ENCODE measurements around the gene PIK3R6. TPM values are rescaled to one million over a fixed set of nuclear protein-coding genes. Genes with fewer than 3 reads are reported as not detected.
A peak's percentile ranks its signal among the peaks of the same experiment; 100 is the strongest.

Gene PIK3R6
- total RNA-seq, 1 experiment from 2014 or later = not detected

GRCh38 chr17:8788998-8789397 is 78.5 kb downstream of the PIK3R6 start:
- no peak overlapping the region for H2AFZ ChIP-seq (ENCODE audit: low read length)
- TF ChIP-seq, protein P1, sequence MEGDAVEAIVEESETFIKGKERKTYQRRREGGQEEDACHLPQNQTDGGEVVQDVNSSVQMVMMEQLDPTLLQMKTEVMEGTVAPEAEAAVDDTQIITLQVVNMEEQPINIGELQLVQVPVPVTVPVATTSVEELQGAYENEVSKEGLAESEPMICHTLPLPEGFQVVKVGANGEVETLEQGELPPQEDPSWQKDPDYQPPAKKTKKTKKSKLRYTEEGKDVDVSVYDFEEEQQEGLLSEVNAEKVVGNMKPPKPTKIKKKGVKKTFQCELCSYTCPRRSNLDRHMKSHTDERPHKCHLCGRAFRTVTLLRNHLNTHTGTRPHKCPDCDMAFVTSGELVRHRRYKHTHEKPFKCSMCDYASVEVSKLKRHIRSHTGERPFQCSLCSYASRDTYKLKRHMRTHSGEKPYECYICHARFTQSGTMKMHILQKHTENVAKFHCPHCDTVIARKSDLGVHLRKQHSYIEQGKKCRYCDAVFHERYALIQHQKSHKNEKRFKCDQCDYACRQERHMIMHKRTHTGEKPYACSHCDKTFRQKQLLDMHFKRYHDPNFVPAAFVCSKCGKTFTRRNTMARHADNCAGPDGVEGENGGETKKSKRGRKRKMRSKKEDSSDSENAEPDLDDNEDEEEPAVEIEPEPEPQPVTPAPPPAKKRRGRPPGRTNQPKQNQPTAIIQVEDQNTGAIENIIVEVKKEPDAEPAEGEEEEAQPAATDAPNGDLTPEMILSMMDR (conservative IDR thresholded peaks at IDR 0.05; ENCODE audit: low read depth, low read length) = no peak
- TF ChIP-seq EZH2phosphoT487 (IDR thresholded peaks at IDR 0.05; ENCODE audit: borderline replicate concordance, low read length) = no peak
- TF ChIP-seq EZH2 (IDR thresholded peaks at IDR 0.05; ENCODE audit: low read length, unreplicated experiment) = no peak
- no peaks in the 10 kb centered on the region for H3F3A ChIP-seq (ENCODE audit: low read length, unreplicated experiment)
- DNase-seq (no peak), ATAC-seq (no peak)
- H3K79me2 ChIP-seq (ENCODE audit: low read length) = no peaks in the 10 kb centered on the region
- no peaks in the 10 kb centered on the region for H3K4me1 ChIP-seq (ENCODE audit: insufficient read depth, low read length)
- 0 out of 2 replicates have a peak, but pooled peaks cover 14% of the 10 kb centered on the region for H3K27me3 ChIP-seq (ENCODE audit: low read length)
- no peak overlapping the region for H3K27ac ChIP-seq (ENCODE audit: low read length)
- CTCF ChIA-PET = no interaction called here
- no peak overlapping the region for H3K9ac ChIP-seq (ENCODE audit: low read length)
- POLR2A ChIA-PET (ENCODE audit: unreplicated experiment) = no interaction called here
- H3K4me3 ChIP-seq (ENCODE audit: low read length) = no peak overlapping the region
- intact Hi-C loops (cut with micrococcal nuclease) = no loop called here
- H3K9me3 ChIP-seq (ENCODE audit: low read length) = no peaks in the 10 kb centered on the region
- no peak overlapping the region for H3K4me2 ChIP-seq (ENCODE audit: low read length)
- BruUV-seq (replicated peaks) = no TSS peak
- no peaks in the 10 kb centered on the region for H3K36me3 ChIP-seq (ENCODE audit: low read depth, low read length)
- H4K20me1 ChIP-seq (ENCODE audit: low read length) = no peaks in the 10 kb centered on the region
- no peaks in the 10 kb centered on the region for H3K9me2 ChIP-seq (replicated peaks; ENCODE audit: low read length)

DNA sequence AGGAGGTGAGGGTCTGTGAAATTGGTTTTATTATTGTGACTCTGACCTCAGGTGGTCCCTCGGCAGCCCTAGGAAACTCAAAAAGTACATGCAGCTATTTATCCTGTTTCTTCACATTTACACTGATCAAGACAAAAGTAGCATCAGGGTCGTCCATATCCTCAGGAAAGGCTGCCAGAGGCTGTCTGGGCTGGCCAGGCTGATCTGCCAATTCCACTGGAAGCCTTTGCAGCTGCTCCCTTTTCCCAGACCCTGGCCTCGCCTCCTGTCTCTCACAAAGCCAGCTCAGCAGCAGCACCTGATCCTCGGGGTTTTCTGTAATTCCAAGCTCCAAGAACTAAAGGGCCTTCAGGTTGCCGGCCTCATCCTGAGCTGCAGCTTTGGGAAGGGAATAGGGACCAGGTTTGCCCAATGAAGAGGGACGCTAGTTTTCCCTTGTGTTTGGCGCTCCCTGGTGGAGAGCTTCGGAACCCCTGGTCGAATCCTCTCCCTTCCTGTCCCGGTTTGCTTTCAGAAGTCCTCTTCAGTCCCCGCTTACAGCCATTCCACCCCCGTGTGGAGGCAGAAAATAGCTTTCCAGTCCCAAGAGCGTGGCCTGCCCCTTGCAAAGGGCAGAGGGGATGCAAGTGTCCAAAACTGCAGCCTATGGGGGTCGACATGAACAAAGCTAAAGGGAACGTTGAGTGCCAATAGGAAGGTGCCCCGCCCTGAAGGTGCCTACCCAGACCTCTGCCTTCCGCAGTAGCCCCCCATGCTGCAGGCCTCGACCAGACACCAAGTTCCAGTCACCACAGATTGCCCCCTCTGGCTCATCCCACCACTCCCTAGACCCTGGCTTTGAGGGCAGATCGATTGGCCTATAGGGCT is 81.7 kb downstream of the PIK3R6 start:
- H3K27me3 ChIP-seq (ENCODE audit: low read length) = 0 out of 2 replicates have a peak, but pooled peaks cover 14% of the 10 kb centered on the region
- H3K9me3 ChIP-seq (ENCODE audit: low read length) = no peaks in the 10 kb centered on the region
- H4K20me1 ChIP-seq (ENCODE audit: low read length) = no peaks in the 10 kb centered on the region
- intact Hi-C loops (cut with micrococcal nuclease) = loop anchor here (1.0 kb wide), 1 partner anchor 31 kb away; no protein-coding TSS in a partner anchor
- no peaks in the 10 kb centered on the region for H3F3A ChIP-seq (ENCODE audit: low read length, unreplicated experiment)
- no peak overlapping the region for H2AFZ ChIP-seq (ENCODE audit: low read length)
- H3K36me3 ChIP-seq (ENCODE audit: low read depth, low read length) = no peaks in the 10 kb centered on the region
- H3K4me1 ChIP-seq (ENCODE audit: insufficient read depth, low read length) = no peaks in the 10 kb centered on the region
- no peak overlapping the region for H3K4me3 ChIP-seq (ENCODE audit: low read length)
- H3K9ac ChIP-seq (ENCODE audit: low read length) = no peak overlapping the region
- H3K4me2 ChIP-seq (ENCODE audit: low read length) = no peak overlapping the region
- ChIA-PET CTCF (interaction anchor here (0.5 to 1.1 kb wide), 5 partner anchors 9 to 485 kb away, joined by 3 to 10 read pairs (median 3); no protein-coding TSS in a partner anchor), POLR2A (ENCODE audit: unreplicated experiment) (no interaction called here)
- TF ChIP-seq EZH2 (IDR thresholded peaks at IDR 0.05; ENCODE audit: low read length, unreplicated experiment) = no peak
- TF ChIP-seq, protein P1 (conservative IDR thresholded peaks at IDR 0.05; ENCODE audit: low read depth, low read length) = peak; percentile 77
- no TSS peak for BruUV-seq (replicated peaks)
- H3K9me2 ChIP-seq (replicated peaks; ENCODE audit: low read length) = no peaks in the 10 kb centered on the region
- DNase-seq = peak; percentile 71
- no peak overlapping the region for H3K27ac ChIP-seq (ENCODE audit: low read length)
- peak; percentile 74 for ATAC-seq
- H3K79me2 ChIP-seq (ENCODE audit: low read length) = no peaks in the 10 kb centered on the region

DNA sequence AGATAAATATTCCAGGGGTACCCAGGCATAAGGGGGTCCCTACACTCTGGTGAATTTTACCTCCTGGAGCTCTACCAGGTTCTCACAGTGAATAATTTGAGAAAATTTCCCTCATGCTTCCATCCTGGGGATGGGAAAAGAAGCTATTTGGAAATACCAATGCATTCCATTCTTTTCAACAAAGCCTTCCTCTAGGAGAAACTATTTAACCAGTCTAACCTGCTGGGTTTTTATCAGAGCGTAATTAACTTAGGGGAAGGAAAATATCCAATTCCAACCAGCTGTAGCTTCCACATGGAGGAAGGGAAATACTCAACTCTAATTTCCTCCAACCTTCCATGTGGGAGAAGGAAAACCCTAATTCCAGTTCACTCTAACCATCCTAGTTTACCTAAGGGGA is 85.3 kb downstream of the PIK3R6 start:
- no peak for TF ChIP-seq EZH2phosphoT487 (IDR thresholded peaks at IDR 0.05; ENCODE audit: borderline replicate concordance, low read length)
- no peak for TF ChIP-seq EZH2 (IDR thresholded peaks at IDR 0.05; ENCODE audit: low read length, unreplicated experiment)
- TF ChIP-seq, protein P1 (conservative IDR thresholded peaks at IDR 0.05; ENCODE audit: low read depth, low read length) = no peak
- no peaks in the 10 kb centered on the region for H4K20me1 ChIP-seq (ENCODE audit: low read length)
- H3F3A ChIP-seq (ENCODE audit: low read length, unreplicated experiment) = no peaks in the 10 kb centered on the region
- H3K9me3 ChIP-seq (ENCODE audit: low read length) = no peaks in the 10 kb centered on the region
- H3K4me3 ChIP-seq (ENCODE audit: low read length) = no peak overlapping the region
- ATAC-seq (no peak), DNase-seq (no peak)
- H3K79me2 ChIP-seq (ENCODE audit: low read length) = no peaks in the 10 kb centered on the region
- H3K27ac ChIP-seq (ENCODE audit: low read length) = no peak overlapping the region
- H3K9me2 ChIP-seq (replicated peaks; ENCODE audit: low read length) = no peaks in the 10 kb centered on the region
- ChIA-PET POLR2A (ENCODE audit: unreplicated experiment) (no interaction called here), CTCF (no interaction called here)
- peaks cover 1% of the 10 kb centered on the region; the same call in 1 of the 2 replicates for H3K27me3 ChIP-seq (ENCODE audit: low read length)
- intact Hi-C loops (cut with micrococcal nuclease) = no loop called here
- no peak overlapping the region for H3K4me2 ChIP-seq (ENCODE audit: low read length)
- H2AFZ ChIP-seq (ENCODE audit: low read length) = no peak overlapping the region
- H3K9ac ChIP-seq (ENCODE audit: low read length) = no peak overlapping the region
- no peaks in the 10 kb centered on the region for H3K4me1 ChIP-seq (ENCODE audit: insufficient read depth, low read length)
- BruUV-seq (replicated peaks) = no TSS peak
- no peaks in the 10 kb centered on the region for H3K36me3 ChIP-seq (ENCODE audit: low read depth, low read length)

Measured in PC-3 (cell line).